ENCODE results near the gene KIRREL3.

DNA sequence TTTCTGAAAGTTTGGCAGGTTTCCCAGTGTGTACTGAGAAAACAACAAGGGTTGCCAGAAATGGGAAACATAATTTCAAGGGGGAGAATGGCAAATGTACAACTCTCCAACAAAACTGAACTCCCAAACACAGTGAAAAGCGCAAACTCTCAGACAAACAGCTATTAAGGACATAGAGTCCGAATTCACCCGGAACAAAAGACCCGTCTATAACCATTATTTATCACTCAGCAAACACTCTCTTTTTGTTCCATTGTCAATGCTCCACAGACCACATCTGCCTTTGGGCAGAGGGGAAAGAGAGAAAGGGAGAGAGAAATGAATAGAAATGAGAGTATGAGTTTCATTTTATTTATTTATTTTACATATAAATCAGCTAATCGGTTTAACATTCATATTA, 21.7 kb downstream of the KIRREL3 start:
- TF ChIP-seq, protein P1, sequence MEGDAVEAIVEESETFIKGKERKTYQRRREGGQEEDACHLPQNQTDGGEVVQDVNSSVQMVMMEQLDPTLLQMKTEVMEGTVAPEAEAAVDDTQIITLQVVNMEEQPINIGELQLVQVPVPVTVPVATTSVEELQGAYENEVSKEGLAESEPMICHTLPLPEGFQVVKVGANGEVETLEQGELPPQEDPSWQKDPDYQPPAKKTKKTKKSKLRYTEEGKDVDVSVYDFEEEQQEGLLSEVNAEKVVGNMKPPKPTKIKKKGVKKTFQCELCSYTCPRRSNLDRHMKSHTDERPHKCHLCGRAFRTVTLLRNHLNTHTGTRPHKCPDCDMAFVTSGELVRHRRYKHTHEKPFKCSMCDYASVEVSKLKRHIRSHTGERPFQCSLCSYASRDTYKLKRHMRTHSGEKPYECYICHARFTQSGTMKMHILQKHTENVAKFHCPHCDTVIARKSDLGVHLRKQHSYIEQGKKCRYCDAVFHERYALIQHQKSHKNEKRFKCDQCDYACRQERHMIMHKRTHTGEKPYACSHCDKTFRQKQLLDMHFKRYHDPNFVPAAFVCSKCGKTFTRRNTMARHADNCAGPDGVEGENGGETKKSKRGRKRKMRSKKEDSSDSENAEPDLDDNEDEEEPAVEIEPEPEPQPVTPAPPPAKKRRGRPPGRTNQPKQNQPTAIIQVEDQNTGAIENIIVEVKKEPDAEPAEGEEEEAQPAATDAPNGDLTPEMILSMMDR (conservative IDR thresholded peaks at IDR 0.05), result no peak
- no peak for TF ChIP-seq ZFX (IDR thresholded peaks at IDR 0.05)
